Ascending aorta (tissue), 2 donors: ENCODE data around the gene RASA3. TPM values are rescaled to one million over a fixed set of nuclear protein-coding genes. Genes with fewer than 3 reads are reported as not detected.
A peak's percentile ranks its signal among the peaks of the same experiment; 100 is the strongest.

Experiments used
- DNase-seq, 2 donors: peaks; one replicate each; pipeline ENCODE4 v3.0.0-alpha.2; 2019; ENCODE audit warnings: low spot score in 2 of 2
- H3K27ac ChIP-seq, 2 donors: fragments of 200-600 bp; sonication (generic); one replicate each; pipeline ENCODE4 v1.5.1; 2016 to 2017; ENCODE audit warnings: mild to moderate bottlenecking in 1 of 2
- H3K27me3 ChIP-seq: fragments of 200-600 bp; sonication (generic); one replicate; pipeline ENCODE4 v1.5.1; 2017
- H3K36me3 ChIP-seq, 2 donors: fragments of 200-600 bp; sonication (generic); one replicate each; pipeline ENCODE4 v1.5.1; 2016
- H3K4me1 ChIP-seq, 2 donors: fragments of 200-600 bp; sonication (generic); one replicate each; pipeline ENCODE4 v1.5.1; 2016 to 2017; ENCODE audit warnings: mild to moderate bottlenecking in 1 of 2
- H3K4me3 ChIP-seq, 2 donors: fragments of 200-600 bp; sonication (generic); one replicate each; pipeline ENCODE4 v1.5.1; 2016 to 2017; ENCODE audit warnings: mild to moderate bottlenecking in 1 of 2
- H3K9me3 ChIP-seq, 2 donors: fragments of 200-600 bp; sonication (generic); one replicate each; pipeline ENCODE4 v1.5.1; 2016
- intact Hi-C: fragments of 100-400 bp; cut with DNase I; formaldehyde crosslinking; loops from one replicate; pipeline ENCODE4 v1.15.1; 2023
- total RNA-seq: library from RNA; depleted of rRNA; stranded (reverse); fragments of >200 nt; gene quantifications from one replicate; pipeline ENCODE4 v1.1.0, GENCODE V29; 2016
- TF ChIP-seq, protein P1 (sequence below), 3 experiments: fragments of 200-600 bp in 2 of 3; fragments of 450-650 bp in 1 of 3; sonication (generic) in 2 of 3; IDR thresholded peaks; one replicate each; pipeline ENCODE4 v1.5.1; 2016 to 2019; ENCODE audit warnings: antibody characterized with exemption in 3 of 3, mild to moderate bottlenecking in 1 of 3, moderate library complexity in 1 of 3

Gene RASA3
- total RNA-seq, 1 donor from 2014 or later, result 30.7 TPM

- peak in 1 of 2 donors; percentile 58 for DNase-seq
- H3K27me3 ChIP-seq, result no peaks in the 10 kb centered on the region
- H3K4me1 ChIP-seq, result no peaks in the 10 kb centered on the region
- H3K36me3 ChIP-seq, result peaks cover 35 to 45% of the 10 kb centered on the region in 2 donors
- no peak overlapping the region for H3K27ac ChIP-seq
- H3K4me3 ChIP-seq, result no peak overlapping the region
- H3K9me3 ChIP-seq, result no peaks in the 10 kb centered on the region
- TF ChIP-seq, protein P1, sequence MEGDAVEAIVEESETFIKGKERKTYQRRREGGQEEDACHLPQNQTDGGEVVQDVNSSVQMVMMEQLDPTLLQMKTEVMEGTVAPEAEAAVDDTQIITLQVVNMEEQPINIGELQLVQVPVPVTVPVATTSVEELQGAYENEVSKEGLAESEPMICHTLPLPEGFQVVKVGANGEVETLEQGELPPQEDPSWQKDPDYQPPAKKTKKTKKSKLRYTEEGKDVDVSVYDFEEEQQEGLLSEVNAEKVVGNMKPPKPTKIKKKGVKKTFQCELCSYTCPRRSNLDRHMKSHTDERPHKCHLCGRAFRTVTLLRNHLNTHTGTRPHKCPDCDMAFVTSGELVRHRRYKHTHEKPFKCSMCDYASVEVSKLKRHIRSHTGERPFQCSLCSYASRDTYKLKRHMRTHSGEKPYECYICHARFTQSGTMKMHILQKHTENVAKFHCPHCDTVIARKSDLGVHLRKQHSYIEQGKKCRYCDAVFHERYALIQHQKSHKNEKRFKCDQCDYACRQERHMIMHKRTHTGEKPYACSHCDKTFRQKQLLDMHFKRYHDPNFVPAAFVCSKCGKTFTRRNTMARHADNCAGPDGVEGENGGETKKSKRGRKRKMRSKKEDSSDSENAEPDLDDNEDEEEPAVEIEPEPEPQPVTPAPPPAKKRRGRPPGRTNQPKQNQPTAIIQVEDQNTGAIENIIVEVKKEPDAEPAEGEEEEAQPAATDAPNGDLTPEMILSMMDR (IDR thresholded peaks at IDR 0.05), result no peak
- intact Hi-C loops, result no loop called here
These were observed 124.9 kb downstream of the RASA3 start for GRCh38 chr13:114007566-114007965.

DNA sequence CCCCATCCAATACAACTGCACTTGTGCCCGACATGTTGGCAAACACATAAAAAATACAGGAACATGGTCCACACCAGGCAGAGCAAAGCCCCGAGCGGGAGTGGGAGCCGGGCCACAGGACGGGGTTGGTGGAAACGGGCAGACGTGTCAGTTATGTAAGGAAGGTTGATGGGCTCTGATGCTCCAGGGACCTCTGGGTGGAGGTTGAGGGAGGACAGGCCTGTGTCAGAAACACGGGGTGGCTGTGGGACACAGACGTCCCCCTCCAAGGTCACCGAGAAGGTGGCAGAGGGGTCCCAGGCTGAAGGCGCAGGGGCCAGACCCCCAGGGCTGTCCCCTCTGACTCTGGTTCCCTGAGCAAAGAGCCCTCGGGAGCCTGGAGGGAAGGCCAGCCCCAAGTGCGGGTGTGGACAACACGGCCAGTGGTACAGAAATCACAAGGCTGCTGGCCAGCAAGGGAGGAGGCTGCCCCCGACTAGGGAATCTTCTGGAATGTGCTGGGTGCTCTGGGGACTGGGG, 127.2 kb downstream of the RASA3 start:
- TF ChIP-seq, protein P1 (IDR thresholded peaks at IDR 0.05), result no peak
- H3K4me3 ChIP-seq, result no peak overlapping the region
- peaks cover 23 to 45% of the 10 kb centered on the region in 2 donors for H3K36me3 ChIP-seq
- peak overlapping the region; percentile 37 to 45 for H3K27ac ChIP-seq
- no peaks in the 10 kb centered on the region for H3K4me1 ChIP-seq
- no peaks in the 10 kb centered on the region for H3K9me3 ChIP-seq
- DNase-seq, result peak in 1 of 2 donors; percentile 60
- no peaks in the 10 kb centered on the region for H3K27me3 ChIP-seq
- intact Hi-C loops, result no loop called here

DNA sequence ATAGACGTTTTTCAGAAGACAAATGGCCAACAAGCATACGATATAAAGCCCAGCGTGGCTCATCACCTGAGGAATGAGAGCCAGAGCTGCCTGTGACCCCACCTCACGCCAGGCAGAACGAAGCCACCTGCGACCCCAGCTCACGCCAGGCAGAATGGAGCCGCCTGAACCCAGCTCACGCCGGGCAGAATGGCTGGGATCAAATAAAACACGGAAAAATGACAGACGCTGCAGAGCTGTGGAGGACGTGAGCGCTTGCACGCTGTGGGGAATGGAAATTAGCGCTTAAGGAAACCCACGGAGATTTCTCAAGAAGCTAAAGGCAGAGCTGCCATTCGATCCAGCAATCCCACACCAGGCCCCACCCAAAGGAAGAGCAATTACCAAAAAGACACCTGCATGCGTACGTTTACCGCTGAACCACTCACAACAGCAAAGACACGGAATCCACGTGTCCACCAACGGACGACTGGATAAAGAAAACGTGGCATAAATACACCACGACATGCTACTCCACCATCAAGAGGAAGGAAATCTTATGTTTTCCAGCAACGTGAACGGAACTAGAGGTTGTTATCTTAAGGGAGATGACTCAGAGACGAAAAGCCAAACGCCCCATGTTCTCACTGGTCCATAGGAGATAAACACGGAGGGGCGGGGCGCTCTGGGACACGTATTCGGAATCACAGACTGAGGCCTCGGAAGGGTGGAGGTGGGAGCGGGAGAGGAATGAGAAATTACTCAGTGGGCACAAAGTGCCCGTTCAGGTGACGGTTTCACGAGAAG, 127.8 kb downstream of the RASA3 start:
- Histone ChIP-seq H3K36me3 (peaks cover 16 to 40% of the 10 kb centered on the region in 2 donors), H3K27ac (peak overlapping the region in 1 of 2 donors; percentile 37)
- DNase-seq, result peak in 1 of 2 donors; percentile 68

DNA sequence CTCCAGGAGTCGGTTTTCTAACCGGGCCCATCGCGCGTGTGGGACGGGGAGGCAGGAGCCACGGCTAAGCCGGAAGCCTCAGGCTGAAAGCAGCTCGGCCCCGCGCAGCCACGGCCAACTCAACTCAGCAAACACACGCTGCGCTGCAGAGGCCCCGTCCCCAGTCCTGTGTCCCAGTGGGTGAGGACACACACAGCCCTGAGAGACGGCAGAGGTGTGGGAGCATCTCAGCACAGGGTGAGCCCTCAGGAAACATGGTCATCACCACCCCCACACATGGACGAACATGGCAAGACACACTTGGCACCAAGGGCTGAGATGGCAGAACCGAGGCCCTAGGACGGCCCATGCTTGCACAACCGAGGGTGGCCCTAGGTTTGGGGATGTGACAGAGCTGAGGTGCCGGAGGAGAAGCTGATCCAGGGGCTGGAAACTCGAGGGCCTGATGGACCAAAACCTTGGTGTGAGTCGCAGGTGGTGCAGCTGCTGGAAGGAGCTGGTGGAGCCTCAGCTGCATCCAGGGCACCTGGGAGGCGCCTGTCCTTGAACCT, 129.6 kb downstream of the RASA3 start:
- H3K9me3 ChIP-seq, result no peaks in the 10 kb centered on the region
- H3K36me3 ChIP-seq, result peaks cover 8 to 35% of the 10 kb centered on the region in 2 donors
- H3K4me3 ChIP-seq, result no peak overlapping the region
- no peak overlapping the region for H3K27ac ChIP-seq
- no peaks in the 10 kb centered on the region for H3K27me3 ChIP-seq
- H3K4me1 ChIP-seq, result peaks cover 3 to 6% of the 10 kb centered on the region in 2 donors
- DNase-seq, result no peak
- TF ChIP-seq, protein P1 (IDR thresholded peaks at IDR 0.05), result no peak
- intact Hi-C loops, result no loop called here

More for the DNA sequence above, 127.8 kb downstream of the RASA3 start:
- intact Hi-C loops, result no loop called here
- H3K4me1 ChIP-seq, result no peaks in the 10 kb centered on the region
- no peaks in the 10 kb centered on the region for H3K27me3 ChIP-seq
- H3K4me3 ChIP-seq, result no peak overlapping the region
- TF ChIP-seq, protein P1 (IDR thresholded peaks at IDR 0.05), result no peak
- H3K9me3 ChIP-seq, result no peaks in the 10 kb centered on the region

DNA sequence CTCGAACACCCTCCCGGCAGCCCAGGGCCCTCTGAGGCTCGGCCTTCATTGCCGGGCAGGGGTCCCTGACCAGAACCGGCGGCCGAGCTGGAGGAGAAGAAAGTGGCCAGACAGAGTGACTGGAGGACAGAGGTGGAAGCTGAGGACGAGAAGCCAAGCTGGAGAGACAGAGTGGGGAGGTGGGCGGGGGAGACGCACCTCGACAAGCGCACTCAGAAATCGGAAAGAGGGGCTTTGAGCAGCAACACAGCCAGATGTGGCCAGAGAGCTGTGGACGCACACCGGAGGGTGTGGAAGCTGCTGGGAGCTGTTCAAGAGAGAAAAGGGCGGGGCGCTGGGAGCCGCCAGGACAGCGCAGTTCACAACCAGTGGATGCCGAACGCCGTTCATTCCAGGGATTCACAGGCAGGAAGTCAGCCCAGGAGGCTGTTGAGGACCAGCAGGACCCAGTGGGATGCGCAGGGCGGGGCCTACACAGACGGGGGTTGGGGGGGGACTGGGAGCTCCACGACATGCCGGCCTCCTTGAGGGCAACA, 130.3 kb downstream of the RASA3 start:
- Histone ChIP-seq H3K36me3 (peaks cover 8 to 33% of the 10 kb centered on the region in 2 donors), H3K27me3 (no peaks in the 10 kb centered on the region), H3K4me3 (no peak overlapping the region), H3K9me3 (no peaks in the 10 kb centered on the region), H3K4me1 (peaks cover 6 to 8% of the 10 kb centered on the region in 2 donors), H3K27ac (no peak overlapping the region)
- no peak for DNase-seq
- TF ChIP-seq, protein P1 (IDR thresholded peaks at IDR 0.05), result no peak
- intact Hi-C loops, result no loop called here
